GM19463 (cell line): ENCODE measurements around the gene HOXD10.

Source experiments
- ATAC-seq: cut with Tn5 transposase; IDR thresholded peaks from one replicate; pipeline ENCODE4 v1.9.1; 2021; ENCODE audit warnings: mild to moderate bottlenecking, moderate library complexity; ENCODE audit not compliant: unreplicated experiment

HOXD10 gene

DNA sequence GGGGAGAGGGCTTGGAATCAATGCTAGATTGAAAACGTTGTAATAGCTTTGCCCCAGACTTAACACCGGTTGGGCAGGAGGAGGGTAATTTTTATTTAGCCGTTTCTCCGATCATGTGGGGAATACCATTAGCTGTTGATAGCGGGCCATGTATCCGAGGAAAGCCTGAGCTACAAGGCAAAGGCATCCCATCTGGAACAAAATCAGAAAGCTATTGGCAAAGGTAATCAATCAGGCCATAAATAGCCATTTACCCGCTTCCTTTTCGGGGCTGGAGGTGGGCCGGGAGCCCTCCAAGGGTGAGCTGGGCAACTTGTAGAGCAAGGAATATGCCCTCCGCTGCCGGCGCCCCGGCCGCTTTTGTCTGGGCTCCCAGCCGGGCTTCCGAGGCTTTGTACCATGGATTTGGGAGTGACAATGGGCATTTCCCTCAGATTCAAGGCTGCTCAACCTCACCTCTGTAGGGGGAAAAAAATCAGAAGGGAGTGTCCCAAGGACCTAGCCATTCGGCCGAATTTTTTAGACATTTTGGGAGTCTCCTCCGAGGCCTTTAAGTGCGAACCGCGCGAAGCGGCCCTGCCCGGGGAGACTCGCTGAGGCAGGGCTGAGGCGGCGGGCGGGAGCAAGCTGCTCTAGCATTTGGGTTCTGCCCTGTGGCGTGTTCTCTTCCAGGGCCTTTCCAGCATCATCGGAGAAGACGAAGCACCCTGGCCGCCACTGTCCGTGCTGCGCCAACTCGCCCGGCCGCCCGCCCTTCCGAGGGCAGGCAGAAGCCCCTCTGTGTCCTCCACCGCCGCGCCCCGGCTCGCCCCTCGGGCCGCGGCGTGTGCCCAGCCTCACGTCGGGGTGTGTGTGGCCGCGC is 4.8 kb downstream of the HOXD10 start:
- ATAC-seq: no peak

DNA sequence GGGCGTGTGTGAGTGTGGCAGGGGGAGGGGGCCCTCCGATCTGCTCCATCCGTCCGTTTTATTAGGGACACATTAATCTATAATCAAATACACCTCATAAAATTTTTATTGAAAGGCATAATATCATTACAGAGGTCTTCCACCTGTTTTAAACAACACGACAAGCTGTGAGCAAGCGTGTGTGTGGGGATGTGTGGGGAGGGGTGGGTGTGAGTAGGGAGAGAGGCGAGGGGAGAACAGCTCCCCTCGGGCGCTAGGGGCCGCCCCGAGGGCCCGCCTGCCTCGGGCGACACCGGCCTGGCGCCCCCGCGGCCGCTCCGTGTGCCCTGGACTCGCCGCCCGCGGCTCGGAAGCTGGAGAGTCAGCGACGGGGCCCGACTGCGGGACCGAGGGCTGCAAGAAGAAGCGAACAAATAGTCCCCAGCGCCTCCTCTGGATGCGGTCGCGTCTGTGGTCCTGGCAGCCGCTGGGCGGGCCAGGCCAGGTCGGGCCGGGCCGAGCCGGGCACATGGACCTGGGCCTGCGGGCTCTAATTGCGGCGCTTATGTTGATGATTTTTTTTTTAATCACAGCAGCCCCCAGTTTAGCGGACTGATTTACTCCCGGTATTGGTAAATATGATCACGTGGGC is 5.6 kb downstream of the HOXD10 start:
- ATAC-seq: no peak

DNA sequence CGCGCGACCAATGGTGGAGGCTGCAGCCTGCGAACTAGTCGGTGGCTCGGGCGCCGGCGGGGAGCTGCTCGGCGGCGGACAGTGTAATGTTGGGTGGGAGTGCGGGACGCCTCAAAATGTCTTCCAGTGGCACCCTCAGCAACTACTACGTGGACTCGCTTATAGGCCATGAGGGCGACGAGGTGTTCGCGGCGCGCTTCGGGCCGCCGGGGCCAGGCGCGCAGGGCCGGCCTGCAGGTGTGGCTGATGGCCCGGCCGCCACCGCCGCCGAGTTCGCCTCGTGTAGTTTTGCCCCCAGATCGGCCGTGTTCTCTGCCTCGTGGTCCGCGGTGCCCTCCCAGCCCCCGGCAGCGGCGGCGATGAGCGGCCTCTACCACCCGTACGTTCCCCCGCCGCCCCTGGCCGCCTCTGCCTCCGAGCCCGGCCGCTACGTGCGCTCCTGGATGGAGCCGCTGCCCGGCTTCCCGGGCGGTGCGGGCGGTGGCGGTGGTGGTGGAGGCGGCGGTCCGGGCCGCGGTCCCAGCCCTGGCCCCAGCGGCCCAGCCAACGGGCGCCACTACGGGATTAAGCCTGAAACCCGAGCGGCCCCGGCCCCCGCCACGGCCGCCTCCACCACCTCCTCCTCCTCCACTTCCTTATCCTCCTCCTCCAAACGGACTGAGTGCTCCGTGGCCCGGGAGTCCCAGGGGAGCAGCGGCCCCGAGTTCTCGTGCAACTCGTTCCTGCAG is 6.3 kb downstream of the HOXD10 start, which contains the start of gene HOXD9:
TSS of gene HOXD9 (plus strand) at position 37 of the 728 bp plus-strand sequence. CDS start at position 87, 50 bp downstream.
- ATAC-seq: no peak

DNA sequence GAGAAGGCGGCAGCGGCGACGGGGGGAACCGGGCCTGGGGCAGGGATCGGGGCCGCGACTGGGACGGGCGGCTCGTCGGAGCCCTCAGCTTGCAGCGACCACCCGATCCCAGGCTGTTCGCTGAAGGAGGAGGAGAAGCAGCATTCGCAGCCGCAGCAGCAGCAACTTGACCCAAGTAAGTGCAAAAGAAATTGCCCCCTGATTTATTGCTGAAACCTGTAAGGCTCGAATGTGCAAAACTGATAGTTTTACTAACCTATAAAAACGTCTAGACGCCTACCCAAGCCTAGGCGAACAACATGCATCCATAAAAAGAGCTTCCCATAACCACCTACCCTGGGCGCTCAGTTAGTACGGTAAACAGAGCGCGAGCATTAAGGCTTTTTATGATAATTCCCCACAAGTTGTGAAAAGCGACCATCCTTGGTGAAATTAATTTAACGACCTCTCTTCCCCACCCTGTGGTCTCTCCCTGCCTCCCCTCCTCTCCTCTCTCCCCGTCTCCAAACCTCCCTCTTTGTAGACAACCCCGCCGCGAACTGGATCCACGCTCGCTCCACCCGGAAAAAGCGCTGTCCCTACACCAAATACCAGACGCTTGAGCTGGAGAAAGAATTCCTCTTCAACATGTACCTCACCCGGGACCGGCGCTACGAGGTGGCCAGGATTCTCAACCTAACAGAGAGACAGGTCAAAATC is 7.0 kb downstream of the HOXD10 start:
- ATAC-seq: no peak

DNA sequence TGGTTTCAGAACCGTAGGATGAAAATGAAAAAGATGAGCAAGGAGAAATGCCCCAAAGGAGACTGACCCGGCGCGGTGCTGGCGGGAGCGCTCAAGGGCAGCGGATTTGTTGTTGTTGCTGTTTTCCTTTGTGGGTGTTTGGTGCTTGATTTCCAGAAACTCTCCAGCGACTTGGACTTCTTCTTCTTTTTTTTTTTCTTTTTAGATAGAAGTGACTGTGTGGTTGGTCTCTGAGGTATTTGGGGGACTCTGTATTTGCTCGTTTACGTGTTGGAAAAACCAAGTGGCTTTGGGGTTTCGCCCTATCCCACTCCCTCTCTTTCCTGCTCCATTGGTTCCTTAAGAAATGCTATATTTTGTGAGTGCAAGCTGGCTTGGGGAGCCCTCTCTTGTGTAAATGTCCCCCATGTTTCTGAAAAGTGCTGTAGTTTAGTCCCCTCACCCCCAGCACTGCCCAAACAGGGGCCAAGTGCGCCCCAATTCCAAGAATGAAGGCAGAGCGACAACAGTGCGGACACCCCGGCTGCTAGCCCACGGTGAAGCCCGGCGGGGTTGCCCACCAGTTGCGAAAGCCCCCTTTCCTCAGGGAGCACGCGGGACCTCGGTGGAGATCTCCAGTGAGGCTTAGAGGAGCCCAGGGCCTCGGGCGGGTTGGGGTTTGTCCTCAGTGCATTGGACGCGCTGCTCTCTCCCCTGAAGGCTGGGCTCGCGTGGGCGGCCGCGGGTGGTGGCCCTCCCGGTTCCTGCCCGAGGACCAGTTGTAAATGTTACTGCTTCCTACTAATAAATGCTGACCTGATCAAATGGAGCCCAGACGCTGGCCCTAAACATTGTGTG is 7.8 kb downstream of the HOXD10 start:
- no peak for ATAC-seq

DNA sequence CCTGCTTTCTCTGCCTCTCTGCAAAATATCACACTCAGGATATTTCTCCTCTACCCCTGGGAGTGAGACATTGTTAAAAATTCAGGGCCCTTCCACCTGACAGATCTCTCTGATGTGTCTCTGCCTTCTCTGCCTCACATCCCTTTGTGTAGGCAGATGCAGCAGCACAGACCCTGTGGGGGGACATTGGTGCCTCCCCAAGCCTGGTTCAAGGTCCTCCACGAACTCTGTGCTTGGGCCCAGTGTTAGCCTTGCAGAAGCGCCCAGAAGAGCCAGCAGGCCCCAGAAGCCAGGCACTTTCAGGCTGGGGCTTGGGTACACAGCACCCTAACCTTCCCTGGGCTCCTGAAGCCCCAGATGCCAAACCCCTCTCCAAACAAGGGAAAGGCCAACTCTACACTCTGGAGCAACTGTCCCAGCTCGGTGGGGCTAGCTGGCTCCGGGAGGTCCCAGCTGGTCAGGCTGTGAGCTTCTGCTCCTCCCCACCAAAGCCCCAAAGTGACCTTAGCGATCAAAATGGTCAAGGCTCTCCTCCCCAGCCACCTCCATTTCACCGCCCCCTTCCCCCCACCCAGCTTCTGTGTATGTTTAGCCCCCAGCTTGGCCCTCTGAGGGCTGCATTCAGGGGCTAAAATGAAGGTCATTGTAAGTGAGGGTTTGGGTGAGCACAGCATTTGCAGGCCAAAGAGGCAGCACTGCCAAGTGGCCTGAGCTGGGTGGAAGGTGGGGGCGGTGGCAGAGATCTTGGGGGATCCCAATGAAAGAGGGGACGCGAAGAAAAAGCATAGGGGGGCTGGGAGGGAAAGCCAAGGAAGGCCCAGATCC is 8.6 kb downstream of the HOXD10 start:
- no peak for ATAC-seq

DNA sequence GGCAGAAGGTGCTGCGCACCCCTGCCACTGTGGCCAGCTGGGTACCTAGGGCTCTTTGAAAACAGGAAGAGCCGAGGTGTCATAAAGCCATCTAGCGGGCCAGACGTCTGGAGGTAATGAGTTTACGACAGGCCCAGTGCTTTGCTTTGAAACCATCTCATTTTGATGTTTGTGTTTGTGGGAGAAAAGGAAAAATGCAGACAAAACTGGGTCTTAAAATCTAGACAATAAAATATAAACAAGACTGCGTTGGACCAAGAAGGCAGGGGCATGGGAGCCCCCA is 9.1 kb downstream of the HOXD10 start:
- no peak for ATAC-seq

DNA sequence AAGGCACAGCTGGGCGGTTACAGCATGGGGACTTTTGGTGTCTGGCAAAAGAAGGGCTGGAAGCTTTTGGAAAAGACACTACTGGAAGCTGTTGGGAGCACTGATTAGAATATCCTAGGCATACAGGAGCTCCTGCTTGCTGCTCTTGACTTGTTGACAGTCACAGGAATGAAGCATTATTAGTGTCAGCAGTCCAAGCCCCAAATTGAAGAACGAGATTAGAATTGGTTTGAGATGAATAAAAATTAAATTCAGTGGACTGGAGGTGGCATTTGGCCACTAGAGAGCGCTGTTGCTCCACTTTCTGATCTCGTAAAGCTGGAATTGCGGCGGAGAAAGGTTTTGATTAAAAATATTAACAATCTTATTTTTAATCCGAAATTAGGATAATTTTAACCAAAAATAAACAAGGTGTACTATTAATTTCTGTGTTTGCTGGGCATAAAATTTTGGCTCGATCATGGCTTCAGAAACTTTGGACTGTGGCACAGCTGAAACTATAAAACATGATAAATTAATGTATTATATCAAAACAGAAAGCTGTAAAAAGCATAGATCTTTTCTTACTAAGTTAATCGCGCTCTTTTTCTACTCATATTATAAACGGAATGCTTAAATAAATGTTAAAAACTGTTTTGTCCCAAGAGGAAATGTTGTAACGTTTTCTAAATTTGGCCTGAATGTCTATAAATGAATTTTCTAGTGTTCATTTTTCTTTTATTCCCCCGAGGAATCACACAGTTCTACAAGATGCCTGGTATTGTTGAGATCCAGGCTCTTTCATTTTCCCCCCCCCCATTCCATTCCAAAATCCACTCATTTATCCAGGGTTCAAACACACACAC is 10.6 kb downstream of the HOXD10 start:
- ATAC-seq: no peak

DNA sequence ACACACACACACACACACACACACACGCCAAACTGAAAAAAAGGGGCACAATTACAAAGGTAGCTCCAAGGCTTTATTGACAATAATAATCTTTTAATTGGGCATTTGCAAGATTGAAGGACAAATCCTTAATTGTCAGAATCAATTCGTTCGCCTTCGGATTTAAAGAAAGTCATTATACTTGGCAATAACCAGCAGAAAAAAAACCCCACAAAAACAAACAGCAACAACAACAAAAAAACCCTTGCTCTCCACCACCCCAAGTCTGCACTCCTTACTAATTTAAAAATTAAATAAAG is 11.1 kb downstream of the HOXD10 start:
- no peak for ATAC-seq

DNA sequence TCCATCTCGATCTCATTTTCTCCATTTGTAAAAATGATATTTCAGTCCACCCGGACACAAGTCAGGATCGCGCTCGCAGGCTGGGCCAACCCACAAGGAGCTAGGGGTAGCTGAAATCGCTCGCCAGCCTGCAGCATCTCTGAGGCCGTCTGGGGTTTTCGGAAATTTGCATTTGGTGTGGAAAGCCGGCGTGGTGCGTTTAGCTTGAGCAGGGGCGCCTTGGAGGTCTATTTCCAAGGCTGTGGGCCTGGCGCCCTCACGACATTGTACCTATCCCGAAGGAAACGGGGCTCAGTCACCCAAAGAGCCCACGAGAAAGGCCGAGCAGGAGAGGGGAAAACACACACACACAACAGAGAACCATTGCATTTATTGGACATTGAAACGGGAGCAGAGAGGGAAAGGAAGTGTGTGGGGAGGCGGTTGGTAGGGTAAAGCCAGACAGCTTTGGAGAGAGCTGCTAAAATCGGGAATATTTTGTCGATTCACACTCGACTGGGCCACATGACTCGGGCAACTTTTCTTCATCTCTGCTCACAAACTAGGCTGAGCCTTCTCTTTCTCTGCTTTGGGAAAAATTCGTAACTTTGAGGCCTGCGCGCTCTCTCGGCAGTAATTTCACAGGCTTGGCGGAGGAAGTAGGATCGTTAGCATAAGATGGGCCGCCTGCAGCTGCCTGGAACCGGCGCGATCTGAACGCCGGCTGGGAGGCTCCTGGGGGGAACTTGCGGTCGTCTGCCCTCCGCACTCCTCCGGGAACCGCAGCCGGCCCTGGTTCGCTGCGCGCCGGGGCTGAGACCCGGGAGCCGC is 11.8 kb downstream of the HOXD10 start:
- ATAC-seq: no peak

DNA sequence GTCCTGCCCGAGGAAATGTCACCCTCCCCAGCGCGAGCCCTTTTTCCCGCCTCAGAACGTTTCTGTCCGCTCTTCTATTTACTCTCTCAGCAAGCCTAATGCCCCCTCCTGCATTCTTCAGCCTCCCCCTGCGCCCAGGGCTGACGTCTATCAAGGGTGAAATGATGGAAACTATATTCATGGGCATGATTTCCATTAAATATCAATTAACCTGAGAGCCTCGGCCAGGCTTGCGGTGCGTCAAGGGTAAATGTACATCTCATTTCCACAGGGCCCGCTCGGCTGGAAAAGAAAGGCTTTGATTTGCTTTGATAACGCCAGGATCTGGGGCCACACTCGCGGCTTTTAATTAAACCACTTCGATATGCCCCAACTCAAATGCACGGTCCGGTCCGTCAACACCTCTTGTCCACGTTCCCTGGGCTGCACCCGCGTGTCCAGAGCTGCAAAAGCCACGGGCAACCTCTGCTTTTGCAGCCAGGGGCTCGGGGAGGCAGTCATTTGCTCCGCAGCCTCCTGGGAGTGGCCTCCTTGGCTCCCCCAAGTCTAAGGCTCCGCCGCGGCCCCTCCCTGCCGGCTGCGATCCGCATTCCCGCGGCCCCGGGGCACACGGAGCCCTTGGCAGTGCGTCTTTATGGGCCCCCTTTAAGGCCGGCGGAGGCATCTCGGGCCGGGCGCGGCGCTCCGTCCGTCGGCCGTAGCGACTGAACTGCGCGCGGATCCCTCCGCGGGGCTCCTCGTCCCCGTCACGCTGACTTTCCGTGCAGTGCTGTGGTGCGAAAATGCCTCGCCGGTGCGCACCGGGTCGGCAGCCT is 12.6 kb downstream of the HOXD10 start, which contains the start of gene HOXD8:
TSS of gene HOXD8 (plus strand) at position 724 of the 815 bp plus-strand sequence. CDS start 662 bp downstream, outside the sequence.
- ATAC-seq: no peak

DNA sequence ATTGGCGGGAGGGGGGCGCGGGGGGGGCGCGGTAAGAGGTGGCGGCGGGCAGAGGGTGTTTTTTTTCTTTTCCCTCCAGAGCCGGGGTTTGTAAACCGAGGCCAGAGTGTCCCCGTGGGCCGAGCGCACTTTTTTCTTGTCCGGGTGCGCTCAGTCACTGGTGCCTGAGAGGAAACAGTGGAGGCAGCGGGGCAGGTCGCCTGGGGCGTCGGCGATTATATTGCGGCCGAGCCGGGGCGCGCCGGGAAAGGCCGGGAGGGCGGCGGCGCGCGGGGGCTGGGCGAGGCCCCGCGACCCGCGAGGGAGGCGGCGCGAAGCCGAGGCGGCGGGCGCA is 13.2 kb downstream of the HOXD10 start:
- ATAC-seq: no peak

DNA sequence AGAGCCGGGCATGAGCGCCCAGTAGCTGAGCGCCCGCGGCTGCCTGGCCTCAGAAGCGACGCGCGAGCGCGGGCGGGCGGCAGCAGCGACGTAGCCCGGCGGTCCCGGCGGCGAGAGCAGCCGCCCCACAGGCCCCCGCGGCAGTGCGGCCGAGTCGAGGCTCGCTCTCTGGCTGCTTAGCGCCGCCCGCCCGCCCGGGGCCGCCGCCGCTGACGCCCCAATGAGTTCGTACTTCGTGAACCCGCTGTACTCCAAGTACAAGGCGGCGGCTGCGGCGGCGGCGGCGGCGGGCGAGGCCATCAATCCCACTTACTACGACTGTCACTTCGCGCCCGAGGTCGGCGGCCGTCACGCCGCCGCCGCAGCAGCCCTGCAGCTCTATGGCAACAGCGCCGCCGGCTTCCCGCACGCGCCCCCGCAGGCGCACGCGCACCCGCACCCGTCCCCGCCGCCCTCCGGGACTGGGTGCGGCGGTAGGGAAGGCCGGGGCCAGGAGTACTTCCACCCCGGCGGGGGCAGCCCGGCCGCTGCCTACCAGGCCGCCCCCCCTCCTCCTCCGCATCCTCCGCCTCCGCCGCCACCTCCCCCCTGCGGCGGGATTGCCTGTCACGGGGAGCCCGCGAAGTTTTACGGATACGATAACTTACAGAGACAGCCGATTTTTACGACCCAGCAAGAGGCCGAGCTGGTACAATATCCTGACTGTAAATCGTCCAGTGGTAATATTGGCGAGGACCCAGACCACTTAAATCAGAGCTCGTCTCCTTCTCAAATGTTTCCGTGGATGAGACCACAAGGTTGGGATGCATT is 13.8 kb downstream of the HOXD10 start:
- ATAC-seq: no peak

DNA sequence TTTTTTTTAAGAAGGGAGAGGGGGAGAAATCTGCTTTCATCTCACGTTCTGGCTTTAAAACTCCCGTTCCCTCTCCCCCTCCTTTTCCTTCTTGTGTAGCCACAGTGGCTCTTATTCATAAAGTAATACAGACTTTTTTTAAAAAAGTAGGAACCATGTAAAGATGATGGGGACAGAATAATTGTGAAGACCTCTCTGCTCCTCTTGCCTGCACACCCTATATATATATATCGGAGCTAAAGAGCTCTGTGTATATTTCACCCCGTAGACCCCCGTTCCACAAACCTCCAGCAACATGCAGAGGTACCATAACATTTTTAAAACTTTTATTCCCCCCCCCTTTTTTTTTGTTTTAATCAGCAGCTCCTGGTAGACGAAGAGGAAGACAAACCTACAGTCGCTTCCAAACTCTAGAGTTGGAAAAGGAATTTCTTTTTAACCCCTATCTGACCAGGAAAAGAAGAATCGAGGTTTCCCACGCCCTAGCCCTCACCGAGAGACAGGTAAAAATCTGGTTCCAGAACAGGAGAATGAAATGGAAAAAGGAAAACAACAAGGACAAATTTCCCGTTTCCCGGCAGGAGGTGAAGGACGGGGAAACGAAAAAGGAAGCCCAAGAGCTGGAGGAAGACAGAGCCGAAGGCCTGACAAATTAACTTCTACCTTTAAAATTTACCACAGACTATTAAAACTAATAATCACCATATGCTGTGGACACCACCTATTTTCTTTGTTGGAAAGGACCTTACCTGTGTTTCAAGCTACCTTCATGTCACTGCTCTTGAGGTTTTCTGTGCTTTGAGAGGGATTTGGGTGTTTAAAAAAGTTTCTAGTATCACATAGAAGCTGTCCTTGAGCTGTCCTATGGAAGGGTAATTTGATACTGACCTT is 14.6 kb downstream of the HOXD10 start:
- no peak for ATAC-seq

DNA sequence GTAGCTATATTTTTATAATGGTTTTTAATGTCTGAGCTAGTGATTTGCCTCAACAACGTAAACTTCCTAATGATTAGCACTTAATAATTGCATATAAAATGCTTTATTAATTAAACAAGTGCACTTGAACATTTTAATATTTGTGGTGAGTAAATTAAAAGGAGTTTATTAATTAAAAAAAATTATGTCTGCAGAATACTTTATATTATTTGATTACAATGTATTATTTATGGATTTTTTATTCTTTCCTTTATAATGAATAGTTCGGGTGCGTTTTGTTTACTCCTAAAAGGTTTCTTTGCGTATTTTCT is 15.2 kb downstream of the HOXD10 start:
- no peak for ATAC-seq
